HL-60 (cell line): ENCODE data around the gene UBL3.

Experiments
- DNase-seq, 2 experiments: peaks; one replicate each; pipeline ENCODE4 v3.0.0-alpha.2; 2010 to 2020; ENCODE audit warnings: low read depth in 1 of 2, low spot score in 1 of 2
- H3K27ac ChIP-seq: fragments of 250-450 bp; sonication (Bioruptor Pico); replicated peaks from 2 replicates; pipeline ENCODE4 v1.5.1; 2020; ENCODE audit warnings: mild to moderate bottlenecking, moderate library complexity
- H3K27me3 ChIP-seq: fragments of 250-450 bp; sonication (Bioruptor Pico); 2 replicates; pipeline ENCODE4 v1.5.1; 2021; ENCODE audit warnings: mild to moderate bottlenecking, moderate library complexity; ENCODE audit not compliant: insufficient read depth, poor library complexity, severe bottlenecking
- H3K4me3 ChIP-seq: replicated peaks from 2 replicates; pipeline ENCODE4 v1.5.1; 2011; ENCODE audit warnings: mild to moderate bottlenecking, control low read depth, low read length; ENCODE audit not compliant: insufficient read depth
- CTCF ChIP-seq: IDR thresholded peaks from one replicate; pipeline ENCODE4 v1.5.1; 2011; ENCODE audit warnings: low read length, control low read depth, inconsistent platforms; ENCODE audit not compliant: insufficient read depth
- GABPA ChIP-seq: IDR thresholded peaks from 2 replicates; pipeline ENCODE4 v1.6.1; 2012; ENCODE audit warnings: low read depth
- POLR2AphosphoS5 ChIP-seq: IDR thresholded peaks from 2 replicates; pipeline ENCODE4 v1.6.1; 2012; ENCODE audit warnings: low read depth
- SPI1 ChIP-seq: IDR thresholded peaks from 2 replicates; pipeline ENCODE4 v1.6.1; 2012; ENCODE audit warnings: low read depth, mild to moderate bottlenecking, borderline replicate concordance
- TF ChIP-seq, protein P1 (sequence below): IDR thresholded peaks from 2 replicates; pipeline ENCODE4 v1.6.1; 2012; ENCODE audit warnings: low read depth; ENCODE audit not compliant: insufficient replicate concordance

Gene UBL3

DNA sequence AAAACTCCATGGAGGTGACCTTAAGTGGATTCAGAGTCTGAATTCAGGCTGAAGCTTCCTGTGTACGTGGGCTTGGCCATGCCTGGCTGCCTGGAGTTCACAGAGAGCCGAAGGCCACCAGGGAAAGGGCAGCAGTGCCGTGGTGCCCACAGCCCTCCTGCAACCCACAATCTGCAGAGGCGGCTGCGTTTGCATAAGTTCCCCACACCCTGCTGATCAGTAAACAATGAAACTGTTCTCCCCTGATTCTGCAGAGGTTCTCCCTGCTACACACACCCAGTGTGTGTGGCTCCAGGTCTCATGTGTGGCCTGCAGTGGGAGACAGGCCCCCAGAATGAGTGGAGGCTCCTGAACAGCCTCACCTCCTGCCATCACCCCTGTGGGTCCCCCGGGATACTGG lies 128.0 kb downstream of the UBL3 start:
- TF ChIP-seq SPI1 = no peak
- TF ChIP-seq, protein P1, sequence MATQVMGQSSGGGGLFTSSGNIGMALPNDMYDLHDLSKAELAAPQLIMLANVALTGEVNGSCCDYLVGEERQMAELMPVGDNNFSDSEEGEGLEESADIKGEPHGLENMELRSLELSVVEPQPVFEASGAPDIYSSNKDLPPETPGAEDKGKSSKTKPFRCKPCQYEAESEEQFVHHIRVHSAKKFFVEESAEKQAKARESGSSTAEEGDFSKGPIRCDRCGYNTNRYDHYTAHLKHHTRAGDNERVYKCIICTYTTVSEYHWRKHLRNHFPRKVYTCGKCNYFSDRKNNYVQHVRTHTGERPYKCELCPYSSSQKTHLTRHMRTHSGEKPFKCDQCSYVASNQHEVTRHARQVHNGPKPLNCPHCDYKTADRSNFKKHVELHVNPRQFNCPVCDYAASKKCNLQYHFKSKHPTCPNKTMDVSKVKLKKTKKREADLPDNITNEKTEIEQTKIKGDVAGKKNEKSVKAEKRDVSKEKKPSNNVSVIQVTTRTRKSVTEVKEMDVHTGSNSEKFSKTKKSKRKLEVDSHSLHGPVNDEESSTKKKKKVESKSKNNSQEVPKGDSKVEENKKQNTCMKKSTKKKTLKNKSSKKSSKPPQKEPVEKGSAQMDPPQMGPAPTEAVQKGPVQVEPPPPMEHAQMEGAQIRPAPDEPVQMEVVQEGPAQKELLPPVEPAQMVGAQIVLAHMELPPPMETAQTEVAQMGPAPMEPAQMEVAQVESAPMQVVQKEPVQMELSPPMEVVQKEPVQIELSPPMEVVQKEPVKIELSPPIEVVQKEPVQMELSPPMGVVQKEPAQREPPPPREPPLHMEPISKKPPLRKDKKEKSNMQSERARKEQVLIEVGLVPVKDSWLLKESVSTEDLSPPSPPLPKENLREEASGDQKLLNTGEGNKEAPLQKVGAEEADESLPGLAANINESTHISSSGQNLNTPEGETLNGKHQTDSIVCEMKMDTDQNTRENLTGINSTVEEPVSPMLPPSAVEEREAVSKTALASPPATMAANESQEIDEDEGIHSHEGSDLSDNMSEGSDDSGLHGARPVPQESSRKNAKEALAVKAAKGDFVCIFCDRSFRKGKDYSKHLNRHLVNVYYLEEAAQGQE = no peak
- TF ChIP-seq GABPA = no peak
- no peak for TF ChIP-seq POLR2AphosphoS5
- TF ChIP-seq CTCF = no peak
- Histone ChIP-seq H3K27me3 (no peaks in the 10 kb centered on the region), H3K4me3 (no peak overlapping the region), H3K27ac (no peak overlapping the region)
- DNase-seq = no peak

GRCh38 chr13:29721766-29722165 lies 128.7 kb downstream of the UBL3 start:
- DNase-seq = no peak
- H3K4me3 ChIP-seq = no peak overlapping the region
- no peak overlapping the region for H3K27ac ChIP-seq
- TF ChIP-seq CTCF (no peak), SPI1 (no peak), GABPA (no peak), POLR2AphosphoS5 (no peak)
- TF ChIP-seq, protein P1 = no peak
- no peaks in the 10 kb centered on the region for H3K27me3 ChIP-seq

GRCh38 chr13:29718694-29719093 lies 131.7 kb downstream of the UBL3 start:
- no peak for TF ChIP-seq POLR2AphosphoS5
- TF ChIP-seq, protein P1 = no peak
- no peak for TF ChIP-seq GABPA
- no peak for TF ChIP-seq SPI1
- no peak for TF ChIP-seq CTCF
- H3K27ac ChIP-seq = no peak overlapping the region
- no peak for DNase-seq
- H3K4me3 ChIP-seq = no peak overlapping the region
- no peaks in the 10 kb centered on the region for H3K27me3 ChIP-seq
